Measurements from ENCODE around the gene NEURL2.

NEURL2 gene

GRCh38 chr20:45913116-45913515 is 22.1 kb upstream of the NEURL2 start:
- Histone ChIP-seq H4K8ac (ENCODE audit: low read length) (no peak overlapping the region), H4K91ac (ENCODE audit: low read length) (no peak overlapping the region), H3K23ac (ENCODE audit: low read length in 2 of 2) (no peak overlapping the region), H2BK5ac (ENCODE audit: low read depth, low read length, poor library complexity, severe bottlenecking) (no peak overlapping the region), H3K4me1 (ENCODE audit: control insufficient read depth, insufficient read depth, low read depth, low read length) (peaks cover 22% of the 10 kb centered on the region), H3K4me3 (ENCODE audit: insufficient read depth in 1 of 2, low read depth in 1 of 2, low read length in 2 of 2) (no peak overlapping the region), H3K4me2 (ENCODE audit: low read length, poor library complexity, severe bottlenecking) (no peak overlapping the region), H3K9ac (ENCODE audit: low read length) (no peak overlapping the region), H2BK12ac (ENCODE audit: low read length in 2 of 2) (no peak overlapping the region), H3K36me3 (ENCODE audit: control insufficient read depth in 1 of 2, insufficient read depth in 2 of 2, low read depth in 1 of 2, low read length in 2 of 2) (peaks cover 8 to 9% of the 10 kb centered on the region in 2 experiments), H3K14ac (ENCODE audit: low read length in 2 of 2) (no peak overlapping the region), H2BK15ac (ENCODE audit: low read depth, poor library complexity, severe bottlenecking) (no peak overlapping the region), H3K9me3 (ENCODE audit: control insufficient read depth, low read length) (no peaks in the 10 kb centered on the region), H3K18ac (ENCODE audit: low read depth in 1 of 2, low read length in 2 of 2) (no peak overlapping the region), H3K27ac (ENCODE audit: low read length, poor library complexity, severe bottlenecking) (no peak overlapping the region), H2AFZ (ENCODE audit: low read depth, low read length) (no peak overlapping the region), H2AK5ac (ENCODE audit: low read length, severe bottlenecking) (no peak overlapping the region), H2BK120ac (ENCODE audit: low read depth, low read length) (no peak overlapping the region), H3K4ac (ENCODE audit: low read depth in 1 of 2, low read length in 2 of 2) (no peak overlapping the region), H3K79me1 (replicated peaks; ENCODE audit: low read length, poor library complexity, severe bottlenecking) (peaks cover 9% of the 10 kb centered on the region), H3K27me3 (ENCODE audit: control insufficient read depth in 1 of 2, insufficient read depth in 1 of 2, low read length in 2 of 2) (no peaks in the 10 kb centered on the region)
- WGBS: 79% methylated on average over 5 of the region's 5 CpGs
- DNase-seq: no peak

- peak overlapping the region; percentile 95 for H2BK15ac ChIP-seq (ENCODE audit: low read depth, poor library complexity, severe bottlenecking)
- peak overlapping the region; percentile 64 for H4K91ac ChIP-seq (ENCODE audit: low read length)
- H2BK120ac ChIP-seq (ENCODE audit: low read depth, low read length): peak overlapping the region; percentile 71
- peak overlapping the region; percentile 62 to 93 for H3K4ac ChIP-seq (ENCODE audit: low read depth in 1 of 2, low read length in 2 of 2)
- peak overlapping the region; percentile 83 for H2AK5ac ChIP-seq (ENCODE audit: low read length, severe bottlenecking)
- peak overlapping the region; percentile 92 for H4K8ac ChIP-seq (ENCODE audit: low read length)
- H3K4me3 ChIP-seq (ENCODE audit: insufficient read depth in 1 of 2, low read depth in 1 of 2, low read length in 2 of 2): peak overlapping the region; percentile 72 to 75
- no peaks in the 10 kb centered on the region for H3K9me3 ChIP-seq (ENCODE audit: control insufficient read depth, low read length)
- peak overlapping the region; percentile 16 for H3K27ac ChIP-seq (ENCODE audit: low read length, poor library complexity, severe bottlenecking)
- H3K27me3 ChIP-seq (ENCODE audit: control insufficient read depth in 1 of 2, insufficient read depth in 1 of 2, low read length in 2 of 2): no peaks in the 10 kb centered on the region
- H3K36me3 ChIP-seq (ENCODE audit: control insufficient read depth in 1 of 2, insufficient read depth in 2 of 2, low read depth in 1 of 2, low read length in 2 of 2): peaks cover 15 to 17% of the 10 kb centered on the region in 2 experiments
- H3K4me1 ChIP-seq (ENCODE audit: control insufficient read depth, insufficient read depth, low read depth, low read length): peaks cover 19% of the 10 kb centered on the region
- WGBS: 26% methylated on average over 4 of the region's 4 CpGs
- peak overlapping the region; percentile 81 for H3K9ac ChIP-seq (ENCODE audit: low read length)
- no peak overlapping the region for H2BK5ac ChIP-seq (ENCODE audit: low read depth, low read length, poor library complexity, severe bottlenecking)
- DNase-seq: no peak
- H3K14ac ChIP-seq (ENCODE audit: low read length in 2 of 2): no peak overlapping the region
- H3K23ac ChIP-seq (ENCODE audit: low read length in 2 of 2): peak overlapping the region in 1 of 2 experiments; percentile 43
- H3K79me1 ChIP-seq (replicated peaks; ENCODE audit: low read length, poor library complexity, severe bottlenecking): peaks cover 10% of the 10 kb centered on the region
- H2AFZ ChIP-seq (ENCODE audit: low read depth, low read length): peak overlapping the region; percentile 61
- peak overlapping the region; percentile 88 for H3K4me2 ChIP-seq (ENCODE audit: low read length, poor library complexity, severe bottlenecking)
- peak overlapping the region; percentile 72 to 90 for H3K18ac ChIP-seq (ENCODE audit: low read depth in 1 of 2, low read length in 2 of 2)
- H2BK12ac ChIP-seq (ENCODE audit: low read length in 2 of 2): peak overlapping the region; percentile 52 to 60
These were observed 21.3 kb upstream of the NEURL2 start for GRCh38 chr20:45912344-45912682.

- Histone ChIP-seq H4K91ac (ENCODE audit: low read length) (peak within 1 kb of the TSS; percentile 64), H3K27me3 (ENCODE audit: control insufficient read depth in 1 of 2, insufficient read depth in 1 of 2, low read length in 2 of 2) (no peaks in the 10 kb centered on the region), H4K8ac (ENCODE audit: low read length) (peak within 1 kb of the TSS; percentile 92), H2AFZ (ENCODE audit: low read depth, low read length) (peak within 1 kb of the TSS; percentile 61), H3K4me1 (ENCODE audit: control insufficient read depth, insufficient read depth, low read depth, low read length) (peaks cover 19% of the 10 kb centered on the region), H2BK120ac (ENCODE audit: low read depth, low read length) (peak within 1 kb of the TSS; percentile 93), H3K4me2 (ENCODE audit: low read length, poor library complexity, severe bottlenecking) (peak within 1 kb of the TSS; percentile 88), H3K36me3 (ENCODE audit: control insufficient read depth in 1 of 2, insufficient read depth in 2 of 2, low read depth in 1 of 2, low read length in 2 of 2) (peaks cover 19 to 20% of the 10 kb centered on the region in 2 experiments), H2BK12ac (ENCODE audit: low read length in 2 of 2) (peak within 1 kb of the TSS; percentile 52 to 60), H2AK5ac (ENCODE audit: low read length, severe bottlenecking) (peak within 1 kb of the TSS; percentile 83), H3K14ac (ENCODE audit: low read length in 2 of 2) (peak within 1 kb of the TSS in 1 of 2 experiments; percentile 90), H3K4ac (ENCODE audit: low read depth in 1 of 2, low read length in 2 of 2) (peak within 1 kb of the TSS; percentile 68 to 93), H3K18ac (ENCODE audit: low read depth in 1 of 2, low read length in 2 of 2) (peak within 1 kb of the TSS; percentile 92 to 99), H3K23ac (ENCODE audit: low read length in 2 of 2) (peak within 1 kb of the TSS in 1 of 2 experiments; percentile 57), H2BK5ac (ENCODE audit: low read depth, low read length, poor library complexity, severe bottlenecking) (no peak within 1 kb of the TSS), H3K9ac (ENCODE audit: low read length) (peak within 1 kb of the TSS; percentile 81), H3K4me3 (ENCODE audit: insufficient read depth in 1 of 2, low read depth in 1 of 2, low read length in 2 of 2) (peak within 1 kb of the TSS; percentile 72 to 75), H3K79me1 (replicated peaks; ENCODE audit: low read length, poor library complexity, severe bottlenecking) (peaks cover 11% of the 10 kb centered on the region), H3K27ac (ENCODE audit: low read length, poor library complexity, severe bottlenecking) (peak within 1 kb of the TSS; percentile 78), H2BK15ac (ENCODE audit: low read depth, poor library complexity, severe bottlenecking) (peak within 1 kb of the TSS; percentile 95), H3K9me3 (ENCODE audit: control insufficient read depth, low read length) (no peaks in the 10 kb centered on the region)
- under 1% methylated on average over 41 of the region's 58 CpGs for WGBS
- DNase-seq: peak; percentile 85
These were observed 20.7 kb upstream of the NEURL2 start, which contains the start of gene PLTP for GRCh38 chr20:45911486-45912343. Gene PLTP (minus strand): TSS chr20:45912155. CDS start chr20:45911452, 703 bp downstream.
